ENCODE results near the gene CDC42SE2.

GRCh38 chr5:131406076-131406475, 142.2 kb downstream of the CDC42SE2 start:
- TF ChIP-seq, protein P1, sequence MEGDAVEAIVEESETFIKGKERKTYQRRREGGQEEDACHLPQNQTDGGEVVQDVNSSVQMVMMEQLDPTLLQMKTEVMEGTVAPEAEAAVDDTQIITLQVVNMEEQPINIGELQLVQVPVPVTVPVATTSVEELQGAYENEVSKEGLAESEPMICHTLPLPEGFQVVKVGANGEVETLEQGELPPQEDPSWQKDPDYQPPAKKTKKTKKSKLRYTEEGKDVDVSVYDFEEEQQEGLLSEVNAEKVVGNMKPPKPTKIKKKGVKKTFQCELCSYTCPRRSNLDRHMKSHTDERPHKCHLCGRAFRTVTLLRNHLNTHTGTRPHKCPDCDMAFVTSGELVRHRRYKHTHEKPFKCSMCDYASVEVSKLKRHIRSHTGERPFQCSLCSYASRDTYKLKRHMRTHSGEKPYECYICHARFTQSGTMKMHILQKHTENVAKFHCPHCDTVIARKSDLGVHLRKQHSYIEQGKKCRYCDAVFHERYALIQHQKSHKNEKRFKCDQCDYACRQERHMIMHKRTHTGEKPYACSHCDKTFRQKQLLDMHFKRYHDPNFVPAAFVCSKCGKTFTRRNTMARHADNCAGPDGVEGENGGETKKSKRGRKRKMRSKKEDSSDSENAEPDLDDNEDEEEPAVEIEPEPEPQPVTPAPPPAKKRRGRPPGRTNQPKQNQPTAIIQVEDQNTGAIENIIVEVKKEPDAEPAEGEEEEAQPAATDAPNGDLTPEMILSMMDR (IDR thresholded peaks at IDR 0.05), result no peak
- no peak for TF ChIP-seq POLR2A (IDR thresholded peaks at IDR 0.05)
- no peak for TF ChIP-seq EP300 (IDR thresholded peaks at IDR 0.05)
- TF ChIP-seq POLR2AphosphoS5 (IDR thresholded peaks at IDR 0.05), result no peak
